Cardiac fibroblast (primary cell): ENCODE measurements around the gene GGT6.

Experiments used
- DNase-seq, 2 donors: peaks; one replicate each; pipeline versions ENCODE4 v3.0.0 to v3.0.0-alpha.2; 2010; ENCODE audit warnings: low read depth in 2 of 2
- H3K4me3 ChIP-seq, 2 donors: replicated peaks in 1 of 2; 1 replicate in 1 of 2; 2 replicates in 1 of 2; pipeline ENCODE4 v1.5.1; 2011; ENCODE audit warnings: low read depth in 2 of 2, low read length in 2 of 2, mild to moderate bottlenecking in 2 of 2, moderate library complexity in 1 of 2
- TF ChIP-seq, protein P1 (sequence below): IDR thresholded peaks from one replicate; pipeline ENCODE4 v1.5.1; 2011; ENCODE audit warnings: low read depth, mild to moderate bottlenecking, low read length, inconsistent platforms

The GGT6 gene

DNA sequence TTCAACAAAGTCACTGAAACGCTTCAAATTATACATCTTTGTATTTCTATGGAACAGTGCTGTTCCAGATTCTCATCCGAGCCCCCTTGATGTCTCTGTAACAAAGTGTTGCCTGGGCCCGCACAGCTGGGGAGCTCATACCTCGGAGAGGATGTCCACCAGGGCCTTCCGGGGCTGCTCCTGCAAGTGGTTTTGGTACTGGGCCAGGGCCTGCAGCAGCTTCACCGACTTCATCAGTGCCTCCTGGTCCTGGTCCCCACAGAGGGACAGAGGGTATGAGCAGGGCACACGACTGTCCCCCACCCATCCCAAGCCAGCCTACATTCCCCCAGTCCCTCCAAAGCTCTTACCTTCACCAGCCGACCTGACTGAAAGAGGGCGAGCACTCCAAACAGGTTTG lies 6.7 kb downstream of the GGT6 start:
- TF ChIP-seq, protein P1, sequence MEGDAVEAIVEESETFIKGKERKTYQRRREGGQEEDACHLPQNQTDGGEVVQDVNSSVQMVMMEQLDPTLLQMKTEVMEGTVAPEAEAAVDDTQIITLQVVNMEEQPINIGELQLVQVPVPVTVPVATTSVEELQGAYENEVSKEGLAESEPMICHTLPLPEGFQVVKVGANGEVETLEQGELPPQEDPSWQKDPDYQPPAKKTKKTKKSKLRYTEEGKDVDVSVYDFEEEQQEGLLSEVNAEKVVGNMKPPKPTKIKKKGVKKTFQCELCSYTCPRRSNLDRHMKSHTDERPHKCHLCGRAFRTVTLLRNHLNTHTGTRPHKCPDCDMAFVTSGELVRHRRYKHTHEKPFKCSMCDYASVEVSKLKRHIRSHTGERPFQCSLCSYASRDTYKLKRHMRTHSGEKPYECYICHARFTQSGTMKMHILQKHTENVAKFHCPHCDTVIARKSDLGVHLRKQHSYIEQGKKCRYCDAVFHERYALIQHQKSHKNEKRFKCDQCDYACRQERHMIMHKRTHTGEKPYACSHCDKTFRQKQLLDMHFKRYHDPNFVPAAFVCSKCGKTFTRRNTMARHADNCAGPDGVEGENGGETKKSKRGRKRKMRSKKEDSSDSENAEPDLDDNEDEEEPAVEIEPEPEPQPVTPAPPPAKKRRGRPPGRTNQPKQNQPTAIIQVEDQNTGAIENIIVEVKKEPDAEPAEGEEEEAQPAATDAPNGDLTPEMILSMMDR = no peak
- peak overlapping the region; percentile 98 to 100 for H3K4me3 ChIP-seq
- no peak for DNase-seq

DNA sequence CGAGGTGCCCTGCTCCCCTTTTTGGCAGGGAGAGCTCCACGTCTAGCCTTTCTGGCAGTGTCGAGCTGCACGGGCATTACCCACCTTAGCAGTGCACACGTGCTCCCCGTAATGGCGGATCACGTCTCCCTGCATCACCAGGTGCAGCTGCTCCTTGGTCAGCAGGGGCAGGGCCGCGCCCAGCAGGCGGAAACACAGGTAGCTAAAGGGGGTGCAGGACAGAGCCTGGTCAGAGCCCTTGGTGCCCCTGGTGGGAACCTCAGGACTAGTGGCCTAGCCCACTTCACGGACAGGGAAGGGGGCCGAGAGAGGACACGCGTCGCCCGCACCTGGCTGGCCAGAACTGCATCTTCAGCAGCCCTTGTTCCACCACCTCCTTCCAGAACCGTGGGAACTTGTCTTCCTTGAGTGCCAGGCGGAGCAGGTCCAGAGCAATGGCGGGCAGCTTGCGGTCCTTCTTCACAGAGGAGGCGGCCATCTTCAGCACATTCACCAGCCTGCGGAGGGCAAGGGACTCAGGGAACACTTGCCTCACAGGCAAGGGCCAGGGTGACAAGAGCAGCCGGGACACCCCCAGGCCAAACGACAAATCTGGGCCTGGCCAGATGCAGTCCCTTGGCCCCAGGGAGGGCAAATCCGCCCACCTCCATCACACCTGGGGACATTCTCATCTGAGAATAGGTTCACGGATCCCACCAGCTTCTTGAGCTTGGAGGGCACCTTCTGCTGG lies 8.4 kb downstream of the GGT6 start:
- no peak overlapping the region for H3K4me3 ChIP-seq
- TF ChIP-seq, protein P1 = no peak
- DNase-seq = no peak

DNA sequence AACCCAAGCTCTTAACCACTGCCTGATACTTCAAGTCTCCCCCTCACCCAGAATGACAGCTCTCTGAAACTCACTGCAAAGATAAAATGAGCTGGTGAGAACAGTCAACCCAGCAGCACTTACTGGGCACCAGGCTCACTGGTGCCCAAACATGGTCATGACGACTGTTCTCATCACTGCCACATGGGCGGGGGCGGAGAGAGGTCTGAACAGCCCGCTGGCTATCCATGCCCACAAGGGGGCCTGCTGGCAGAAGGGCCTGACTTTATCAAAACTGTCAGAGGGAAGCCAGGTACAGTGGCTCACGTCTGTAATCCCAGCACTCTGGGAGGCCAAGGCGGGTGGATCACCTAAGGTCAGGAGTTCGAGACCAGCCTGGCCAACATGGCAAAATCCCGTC lies 9.2 kb downstream of the GGT6 start:
- DNase-seq = no peak
- TF ChIP-seq, protein P1 = no peak
- no peak overlapping the region for H3K4me3 ChIP-seq

DNA sequence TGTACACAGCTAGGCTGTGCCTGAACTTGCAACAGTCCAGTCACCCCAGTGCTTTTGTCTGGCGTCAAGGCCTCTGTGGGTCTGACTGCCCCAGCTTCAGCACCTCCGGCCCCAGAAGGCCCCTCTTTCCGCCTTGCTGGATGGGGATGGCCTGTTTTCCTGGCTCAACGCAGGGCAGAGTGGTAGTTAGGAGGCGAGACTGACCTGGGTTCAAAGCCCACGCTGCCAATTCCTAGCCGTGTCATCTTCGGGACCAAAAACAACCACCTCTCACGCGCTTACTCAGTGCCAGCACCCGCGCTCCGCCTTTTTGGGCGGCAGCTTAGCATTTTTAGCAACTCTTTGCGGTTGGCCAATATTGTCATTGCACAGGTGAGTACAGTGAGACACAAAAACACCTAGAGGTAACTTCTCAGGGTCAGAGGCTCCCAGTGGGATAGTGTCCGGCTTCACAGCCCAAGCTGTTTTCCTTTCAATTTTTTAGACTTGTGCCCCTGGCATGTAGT lies 9.8 kb downstream of the GGT6 start:
- DNase-seq = no peak
- no peak overlapping the region for H3K4me3 ChIP-seq
- TF ChIP-seq, protein P1 = no peak

DNA sequence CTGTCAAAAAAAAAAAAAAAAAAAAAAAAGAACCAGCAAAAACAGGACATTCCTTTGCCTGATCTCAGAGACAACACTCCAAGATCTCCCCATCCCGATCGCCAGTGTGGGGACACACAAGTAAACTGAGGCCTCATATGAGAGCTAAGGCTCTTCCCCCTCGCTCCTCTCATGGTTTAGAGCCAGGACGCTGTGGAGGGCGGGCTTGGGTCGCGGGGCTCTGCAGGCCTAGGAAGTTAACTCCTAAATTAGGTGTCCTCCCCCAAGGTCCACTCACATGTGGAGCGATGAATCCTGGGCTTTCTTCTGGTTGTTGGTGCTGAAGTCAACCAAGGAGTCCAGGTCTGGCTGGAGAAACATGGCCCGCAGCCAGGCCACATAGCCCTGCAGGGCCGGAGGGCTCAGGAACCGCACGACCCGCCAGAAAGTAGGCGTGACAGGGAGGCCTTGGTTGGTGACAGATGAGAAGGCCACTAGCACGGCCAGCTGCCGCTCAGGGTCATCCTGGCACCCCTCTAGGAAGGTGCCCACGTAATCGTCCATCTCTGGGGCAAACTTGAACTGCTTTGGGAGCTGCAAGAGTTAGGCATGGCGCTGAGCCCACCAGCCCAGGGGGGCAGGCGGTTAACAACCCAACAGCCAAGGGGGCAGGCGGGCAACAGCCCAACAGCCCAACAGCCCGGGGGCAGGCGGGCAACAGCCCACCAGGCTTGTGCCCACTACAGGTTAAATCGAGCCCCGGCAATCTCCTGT lies 10.4 kb downstream of the GGT6 start:
- no peak overlapping the region for H3K4me3 ChIP-seq
- DNase-seq = no peak
- TF ChIP-seq, protein P1 = no peak

DNA sequence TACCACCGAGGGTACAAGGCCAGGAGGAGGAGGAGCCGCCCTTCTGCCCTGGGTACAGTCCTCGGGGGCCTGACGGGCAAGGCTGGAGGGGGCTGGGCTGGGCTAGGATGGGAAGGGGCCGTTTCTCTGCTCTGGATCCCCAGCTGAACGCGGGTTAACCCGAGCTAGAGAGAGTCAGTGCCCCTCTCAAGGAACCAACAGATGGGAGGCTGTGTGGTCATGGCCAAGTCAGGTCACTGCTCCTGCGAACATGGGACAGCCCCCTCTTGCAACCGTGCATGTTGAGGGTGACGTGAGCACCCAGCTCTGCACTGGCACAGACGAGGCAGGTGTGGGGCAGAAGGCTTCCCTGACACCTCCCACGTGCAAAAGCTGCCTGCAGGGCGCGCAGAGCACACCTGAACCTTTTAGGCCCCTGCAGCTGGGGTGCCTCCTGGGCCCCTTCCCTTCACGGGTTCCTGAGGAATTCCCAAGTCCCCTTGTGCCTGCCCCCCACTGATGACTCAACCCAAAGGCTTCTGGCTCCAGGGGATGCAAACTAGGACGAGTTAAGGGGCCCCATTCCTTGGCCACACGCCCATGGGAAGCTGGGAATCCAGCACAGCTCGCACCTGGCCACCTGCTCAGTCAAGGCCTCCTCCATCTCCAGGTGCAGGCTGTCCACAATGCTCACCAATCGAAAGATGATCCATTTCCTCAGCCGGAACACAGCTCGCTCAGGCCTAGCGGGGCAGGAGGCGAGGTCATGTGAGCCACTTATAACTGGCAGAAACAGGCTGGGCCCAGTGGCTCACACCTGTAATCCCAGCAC lies 11.5 kb downstream of the GGT6 start:
- no peak overlapping the region for H3K4me3 ChIP-seq
- no peak for DNase-seq

More for the DNA sequence above, 11.5 kb downstream of the GGT6 start:
- TF ChIP-seq, protein P1 = no peak
